HG03066 (cell line): ENCODE results near the gene DOLPP1.

Source experiments
- ATAC-seq: cut with Tn5 transposase; IDR thresholded peaks from one replicate; pipeline ENCODE4 v1.9.1; 2021; ENCODE audit warnings: low read depth; ENCODE audit not compliant: unreplicated experiment

DOLPP1 gene

GRCh38 chr9:129136446-129137035 is 55.6 kb downstream of the DOLPP1 start:
- ATAC-seq, result no peak

- no peak for ATAC-seq
Observed at GRCh38 chr9:129137292-129138143, 56.6 kb downstream of the DOLPP1 start.

DNA sequence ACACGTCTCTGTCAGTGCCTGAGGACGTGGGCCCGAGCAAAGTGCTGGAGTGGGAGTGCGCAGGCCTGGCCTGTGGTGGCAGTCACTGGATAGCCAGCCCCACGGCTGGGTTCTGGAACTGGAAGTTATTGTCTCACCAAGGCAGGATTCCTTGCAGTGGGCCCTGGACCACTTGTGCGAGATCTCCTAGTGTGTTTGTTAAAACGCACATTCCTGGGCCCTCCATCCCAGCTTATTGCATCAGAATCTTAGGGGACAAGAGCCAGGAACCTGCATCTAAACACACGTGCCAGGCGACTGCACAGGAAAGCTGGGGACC is 57.2 kb downstream of the DOLPP1 start:
- ATAC-seq, result no peak

DNA sequence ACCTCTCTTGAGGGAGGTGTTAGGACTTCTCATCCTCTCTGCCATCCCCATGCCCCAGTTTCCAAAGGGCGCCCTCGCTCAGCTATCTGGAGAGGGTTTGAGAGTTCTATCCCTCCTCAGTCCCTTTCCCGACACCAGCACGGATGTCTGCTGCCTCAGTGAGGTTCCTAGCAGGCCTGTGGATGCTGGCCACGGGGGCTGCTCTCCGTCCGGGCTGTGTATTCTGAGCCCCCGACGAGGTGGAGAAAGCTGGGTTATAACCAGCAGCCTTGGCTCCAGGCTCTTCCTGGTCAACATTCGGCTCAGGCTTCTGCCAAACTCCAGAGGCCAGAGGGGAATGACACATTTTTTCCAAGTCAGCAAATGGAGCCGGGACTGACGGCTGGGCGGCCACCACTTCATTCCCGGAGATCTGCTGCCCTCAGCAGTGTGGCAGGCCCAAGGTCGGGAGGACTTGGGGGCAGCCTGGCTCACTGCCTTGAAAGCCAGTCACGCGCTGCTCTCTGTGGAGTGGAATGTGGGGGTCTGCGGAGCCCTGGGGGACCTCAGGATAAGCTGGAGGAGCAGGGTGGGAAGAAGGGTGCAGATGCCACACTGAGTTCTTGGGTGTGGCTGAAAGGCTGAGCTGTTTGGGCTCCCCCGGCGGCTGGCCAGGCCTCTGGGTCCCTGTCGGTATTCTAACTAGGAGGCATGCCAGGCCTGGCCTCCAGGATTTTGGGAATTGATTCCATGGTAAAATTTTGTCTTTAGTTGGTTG is 57.7 kb downstream of the DOLPP1 start:
- ATAC-seq, result no peak

DNA sequence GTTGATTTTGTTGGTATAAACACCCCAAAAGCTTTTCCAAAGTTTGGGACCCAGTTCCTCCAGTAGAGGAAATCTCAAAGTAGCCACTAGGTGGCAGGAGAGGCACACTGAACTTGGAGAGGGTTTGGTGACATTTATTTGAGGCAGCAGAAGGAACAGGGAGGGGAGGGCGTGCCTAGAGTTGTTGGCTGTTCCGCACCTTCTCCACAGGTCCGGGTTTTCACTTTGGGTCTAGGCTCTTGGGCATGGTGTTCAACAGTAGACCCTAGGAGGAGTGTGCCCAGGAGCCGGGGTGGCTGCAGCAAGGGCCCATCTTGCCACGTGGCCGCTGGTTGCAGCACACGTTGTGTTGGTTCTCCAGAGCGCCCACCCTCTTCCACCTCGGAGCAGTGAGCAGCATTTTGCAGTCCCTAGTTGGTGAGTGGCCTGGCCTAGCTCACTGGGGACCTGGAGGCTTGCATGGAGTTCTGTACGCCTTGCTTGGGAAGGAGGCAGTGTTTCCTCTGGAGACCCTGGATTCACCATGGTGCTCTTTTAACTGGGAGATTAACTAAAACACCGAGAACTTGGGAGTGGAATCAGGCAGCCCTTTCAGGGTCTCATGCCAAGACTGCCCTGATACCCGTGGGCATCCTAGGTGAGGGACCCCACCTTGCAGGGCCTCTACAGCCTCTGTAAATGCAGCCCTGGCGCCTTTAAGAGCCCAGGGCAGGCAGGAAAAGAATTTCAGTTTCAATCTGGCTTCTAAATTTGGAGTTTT is 58.5 kb downstream of the DOLPP1 start:
- ATAC-seq, result peak; percentile 29

GRCh38 chr9:129139993-129140396 is 59.1 kb downstream of the DOLPP1 start:
- ATAC-seq, result peak; percentile 61
